Mucosa of stomach (tissue), 1 donor: ENCODE measurements around the gene BAHCC1.

Experiments
- H3K27me3 ChIP-seq: one replicate; pipeline ENCODE4 v1.7.0; 2013; ENCODE audit warnings: mild to moderate bottlenecking, low read length; ENCODE audit not compliant: control insufficient read depth, insufficient read depth
- H3K36me3 ChIP-seq: one replicate; pipeline ENCODE4 v1.7.0; 2013; ENCODE audit warnings: low read length; ENCODE audit not compliant: control insufficient read depth, insufficient read depth
- H3K4me1 ChIP-seq: one replicate; pipeline ENCODE4 v1.7.0; 2013; ENCODE audit warnings: mild to moderate bottlenecking, low read length; ENCODE audit not compliant: control insufficient read depth, insufficient read depth
- H3K4me3 ChIP-seq: one replicate; pipeline ENCODE4 v1.7.0; 2013; ENCODE audit warnings: low read length
- H3K9ac ChIP-seq: one replicate; pipeline ENCODE4 v1.7.0; 2013; ENCODE audit warnings: mild to moderate bottlenecking, low read length, moderate library complexity
- H3K9me3 ChIP-seq: one replicate; pipeline ENCODE4 v1.7.0; 2013; ENCODE audit warnings: mild to moderate bottlenecking, low read length, moderate library complexity; ENCODE audit not compliant: control insufficient read depth
- donor health status: Pancreatic carcinoma.

BAHCC1 gene

GRCh38 chr17:81398176-81398831 is 3.0 kb downstream of the BAHCC1 start:
- H3K9ac ChIP-seq, result peak overlapping the region; percentile 93
- no peaks in the 10 kb centered on the region for H3K36me3 ChIP-seq
- peaks cover 3% of the 10 kb centered on the region for H3K27me3 ChIP-seq
- no peaks in the 10 kb centered on the region for H3K9me3 ChIP-seq
- H3K4me3 ChIP-seq, result peak overlapping the region; percentile 74
- H3K4me1 ChIP-seq, result peaks cover 37% of the 10 kb centered on the region

- H3K4me3 ChIP-seq, result peak overlapping the region; percentile 74
- H3K36me3 ChIP-seq, result no peaks in the 10 kb centered on the region
- no peaks in the 10 kb centered on the region for H3K9me3 ChIP-seq
- peak overlapping the region; percentile 93 for H3K9ac ChIP-seq
- peaks cover 3% of the 10 kb centered on the region for H3K27me3 ChIP-seq
- peaks cover 37% of the 10 kb centered on the region for H3K4me1 ChIP-seq
Measured at GRCh38 chr17:81398832-81399411, 3.7 kb downstream of the BAHCC1 start.

GRCh38 chr17:81399481-81400153 is 4.4 kb downstream of the BAHCC1 start:
- H3K4me1 ChIP-seq, result peaks cover 36% of the 10 kb centered on the region
- no peaks in the 10 kb centered on the region for H3K36me3 ChIP-seq
- H3K27me3 ChIP-seq, result peaks cover 3% of the 10 kb centered on the region
- peak overlapping the region; percentile 36 for H3K4me3 ChIP-seq
- H3K9ac ChIP-seq, result peak overlapping the region; percentile 75
- H3K9me3 ChIP-seq, result no peaks in the 10 kb centered on the region

GRCh38 chr17:81400154-81400977 is 5.1 kb downstream of the BAHCC1 start:
- Histone ChIP-seq H3K36me3 (no peaks in the 10 kb centered on the region), H3K9ac (peak overlapping the region; percentile 75), H3K27me3 (peaks cover 3% of the 10 kb centered on the region), H3K4me3 (peak overlapping the region; percentile 36), H3K4me1 (peaks cover 33% of the 10 kb centered on the region), H3K9me3 (no peaks in the 10 kb centered on the region)

- Histone ChIP-seq H3K9me3 (no peaks in the 10 kb centered on the region), H3K36me3 (no peaks in the 10 kb centered on the region), H3K4me1 (peaks cover 33% of the 10 kb centered on the region), H3K9ac (no peak overlapping the region), H3K27me3 (peaks cover 3% of the 10 kb centered on the region), H3K4me3 (peak overlapping the region; percentile 36)
Measured at GRCh38 chr17:81400996-81401722, 5.9 kb downstream of the BAHCC1 start.

- H3K27me3 ChIP-seq, result peaks cover 3% of the 10 kb centered on the region
- no peak overlapping the region for H3K9ac ChIP-seq
- H3K4me3 ChIP-seq, result no peak overlapping the region
- H3K9me3 ChIP-seq, result no peaks in the 10 kb centered on the region
- no peaks in the 10 kb centered on the region for H3K36me3 ChIP-seq
- peaks cover 33% of the 10 kb centered on the region for H3K4me1 ChIP-seq
Measured at GRCh38 chr17:81401723-81402529, 6.7 kb downstream of the BAHCC1 start.

- H3K9ac ChIP-seq, result no peak overlapping the region
- H3K9me3 ChIP-seq, result no peaks in the 10 kb centered on the region
- peaks cover 32% of the 10 kb centered on the region for H3K4me1 ChIP-seq
- no peaks in the 10 kb centered on the region for H3K36me3 ChIP-seq
- H3K4me3 ChIP-seq, result no peak overlapping the region
- H3K27me3 ChIP-seq, result peaks cover 3% of the 10 kb centered on the region
Measured at GRCh38 chr17:81402530-81402941, 7.3 kb downstream of the BAHCC1 start.

GRCh38 chr17:81402981-81403467 is 7.8 kb downstream of the BAHCC1 start:
- no peaks in the 10 kb centered on the region for H3K36me3 ChIP-seq
- H3K4me3 ChIP-seq, result no peak overlapping the region
- H3K27me3 ChIP-seq, result peaks cover 3% of the 10 kb centered on the region
- peaks cover 27% of the 10 kb centered on the region for H3K4me1 ChIP-seq
- no peak overlapping the region for H3K9ac ChIP-seq
- H3K9me3 ChIP-seq, result no peaks in the 10 kb centered on the region

- H3K36me3 ChIP-seq, result no peaks in the 10 kb centered on the region
- no peak overlapping the region for H3K9ac ChIP-seq
- H3K4me3 ChIP-seq, result no peak overlapping the region
- H3K9me3 ChIP-seq, result no peaks in the 10 kb centered on the region
- peaks cover 3% of the 10 kb centered on the region for H3K27me3 ChIP-seq
- peaks cover 19% of the 10 kb centered on the region for H3K4me1 ChIP-seq
Measured at GRCh38 chr17:81403671-81404534, 8.6 kb downstream of the BAHCC1 start.

GRCh38 chr17:81404558-81405165 is 9.4 kb downstream of the BAHCC1 start:
- Histone ChIP-seq H3K4me3 (no peak overlapping the region), H3K9me3 (no peaks in the 10 kb centered on the region), H3K4me1 (peaks cover 18% of the 10 kb centered on the region), H3K27me3 (peaks cover 3% of the 10 kb centered on the region), H3K9ac (no peak overlapping the region), H3K36me3 (no peaks in the 10 kb centered on the region)
